GM18861 (cell line): ENCODE data around the gene DQX1.
"Not testable (repeated sequence)": the region's sequence is repeated elsewhere in the genome, so short reads cannot be mapped to it uniquely, and the experiment has no call there.

Source experiments
- ATAC-seq: cut with Tn5 transposase; IDR thresholded peaks from one replicate; pipeline ENCODE4 v1.9.1; 2021; ENCODE audit not compliant: unreplicated experiment

DQX1 gene

DNA sequence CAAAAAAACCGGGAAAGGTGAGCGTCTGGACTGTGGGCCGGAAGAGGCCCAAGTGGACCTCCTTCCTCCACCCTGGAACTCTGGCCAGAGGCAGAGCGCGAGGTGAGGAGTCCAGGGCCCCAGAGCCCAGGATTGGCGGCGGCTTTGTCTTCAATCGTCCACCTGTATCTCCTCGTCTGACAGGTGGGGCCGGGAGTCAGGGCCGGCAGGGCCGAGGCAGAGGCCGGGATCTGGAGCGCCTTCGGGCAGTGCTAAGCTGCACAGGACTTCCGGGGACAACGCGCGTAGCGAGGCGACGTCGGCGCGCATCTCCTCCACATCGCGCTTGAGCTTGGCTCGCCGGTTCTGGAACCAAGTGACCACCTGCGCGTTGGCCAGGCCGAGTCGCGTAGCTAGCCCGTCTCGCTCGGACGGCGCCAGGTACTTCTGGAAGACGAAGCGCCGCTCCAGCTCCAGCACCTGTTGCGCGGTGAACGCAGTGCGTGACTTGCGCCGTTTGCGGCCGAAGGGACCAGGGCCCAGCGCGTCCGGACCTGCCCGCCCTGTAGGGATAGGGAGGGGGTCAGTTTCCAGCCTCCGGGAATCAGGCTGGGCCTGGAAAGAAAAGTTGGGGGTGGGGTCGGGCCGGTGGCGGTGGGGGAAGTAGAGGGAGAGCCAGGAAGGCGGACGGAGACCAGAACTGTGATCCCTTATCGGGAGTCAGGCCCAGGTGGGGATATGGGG, 28.1 kb downstream of the DQX1 start:
- ATAC-seq = no peak

DNA sequence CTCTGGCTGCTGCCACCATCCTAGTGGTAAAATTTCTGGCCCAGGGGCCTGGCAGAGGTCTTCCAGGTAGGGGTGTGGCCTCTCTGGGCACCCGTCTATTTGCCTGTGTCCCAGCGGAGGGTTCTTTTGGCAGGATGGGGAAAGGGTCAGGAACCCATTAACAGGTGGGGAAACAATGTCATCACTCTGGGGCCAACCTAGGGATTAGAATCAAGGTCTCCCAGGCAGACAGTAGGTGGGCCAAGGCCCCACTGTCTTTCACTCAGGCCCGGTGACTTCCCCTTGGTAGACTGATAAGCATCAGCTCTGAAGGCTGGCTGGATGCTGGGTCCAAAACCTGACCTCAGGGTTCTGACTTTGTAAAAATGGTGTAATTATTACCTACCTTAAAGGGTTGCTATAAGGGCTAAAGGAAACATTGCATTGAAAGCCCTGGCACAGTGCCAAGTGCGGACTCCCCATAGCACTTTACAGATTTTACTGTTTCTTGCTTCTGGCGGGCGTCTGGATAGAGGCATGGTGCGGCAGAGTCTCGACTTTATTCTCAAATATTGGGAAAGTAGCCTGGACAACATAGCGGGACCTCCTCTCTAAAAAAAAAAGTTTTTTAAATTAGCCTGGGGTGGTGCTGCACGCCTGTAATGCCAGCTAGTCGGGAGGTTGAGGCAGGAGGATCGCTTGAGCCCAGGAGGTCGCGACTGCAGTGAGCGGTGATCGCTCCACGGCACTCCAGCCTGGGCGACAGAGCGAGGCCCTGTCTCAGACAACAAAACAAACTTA, 28.8 kb downstream of the DQX1 start:
- ATAC-seq = no peak

DNA sequence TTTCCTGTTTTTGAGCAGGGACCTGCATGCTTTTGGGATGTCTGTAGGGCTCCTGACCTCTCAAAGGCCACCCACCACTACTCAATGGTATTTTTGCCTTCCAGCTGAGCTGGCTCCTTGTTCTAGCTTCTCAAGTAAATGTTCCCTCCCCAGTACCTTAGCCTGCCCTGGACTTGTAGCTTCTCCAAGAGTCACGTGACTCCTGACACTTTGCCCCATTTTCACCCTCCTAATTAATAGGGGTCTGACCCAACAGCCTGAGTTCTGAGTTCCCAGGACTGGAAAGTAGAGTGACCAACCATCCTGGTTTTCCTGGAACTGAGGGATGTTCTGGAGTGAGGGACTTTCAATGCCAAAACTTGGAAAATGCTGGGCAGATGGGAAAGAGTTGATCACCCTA, 30.6 kb downstream of the DQX1 start:
- ATAC-seq = no peak

DNA sequence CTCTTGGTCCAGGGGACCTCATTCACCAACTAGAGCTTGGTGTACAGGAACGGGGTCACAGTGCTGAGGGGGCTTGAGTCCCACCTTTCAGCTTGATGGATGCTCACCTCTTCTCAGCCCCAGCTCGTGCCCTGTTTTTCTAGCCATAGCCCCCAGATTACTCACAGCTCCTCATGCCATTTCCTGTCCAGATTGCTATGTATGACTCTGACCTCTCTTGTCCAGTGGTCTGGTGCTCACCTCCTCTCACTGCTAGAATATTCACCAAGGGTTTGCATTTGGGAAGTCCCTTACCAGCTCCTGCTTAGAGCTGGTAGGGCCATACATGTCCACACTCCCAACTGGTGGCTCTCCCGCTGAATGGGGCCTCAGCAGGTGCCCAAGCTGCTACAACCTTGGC, 32.5 kb downstream of the DQX1 start:
- no peak for ATAC-seq

DNA sequence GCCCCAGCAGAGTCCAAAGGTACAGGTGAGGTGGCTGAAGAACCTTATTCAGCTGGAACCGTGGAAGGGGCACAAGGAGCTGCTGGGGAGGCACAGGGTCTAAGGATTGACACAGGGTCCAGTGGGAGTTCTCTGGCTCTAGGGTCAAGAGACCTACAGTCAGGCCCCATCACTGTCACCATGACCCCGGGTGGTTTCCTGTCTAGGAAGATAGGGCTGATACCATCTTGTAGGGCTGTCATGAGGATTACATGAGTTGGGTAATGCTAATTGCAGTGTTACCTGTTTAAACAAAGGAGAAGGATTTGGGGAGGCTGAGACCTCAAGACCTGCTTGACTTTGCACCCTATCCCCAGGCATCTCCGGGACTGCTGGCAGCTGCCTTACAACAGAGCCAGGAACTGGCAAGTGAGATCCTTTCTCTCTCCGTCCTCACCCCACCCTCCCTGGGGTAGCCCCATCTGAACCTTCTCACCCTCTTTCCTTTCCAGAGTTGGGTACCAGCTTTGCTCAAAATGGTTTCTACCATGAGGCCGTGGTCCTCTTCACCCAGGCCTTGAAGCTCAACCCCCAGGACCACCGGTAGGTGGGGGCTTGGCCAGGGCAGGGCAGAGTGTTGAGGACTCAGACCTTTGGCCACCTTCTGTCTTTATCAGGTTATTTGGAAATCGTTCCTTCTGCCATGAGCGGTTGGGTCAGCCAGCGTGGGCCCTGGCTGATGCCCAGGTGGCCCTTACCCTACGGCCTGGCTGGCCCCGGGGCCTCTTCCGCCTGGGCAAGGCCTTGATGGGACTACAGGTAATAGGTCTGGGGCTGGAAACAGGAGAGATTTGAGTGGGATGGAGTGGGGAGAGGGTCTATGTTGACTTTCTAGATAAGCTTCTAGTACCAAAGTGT, 34.1 kb downstream of the DQX1 start:
- no peak for ATAC-seq

DNA sequence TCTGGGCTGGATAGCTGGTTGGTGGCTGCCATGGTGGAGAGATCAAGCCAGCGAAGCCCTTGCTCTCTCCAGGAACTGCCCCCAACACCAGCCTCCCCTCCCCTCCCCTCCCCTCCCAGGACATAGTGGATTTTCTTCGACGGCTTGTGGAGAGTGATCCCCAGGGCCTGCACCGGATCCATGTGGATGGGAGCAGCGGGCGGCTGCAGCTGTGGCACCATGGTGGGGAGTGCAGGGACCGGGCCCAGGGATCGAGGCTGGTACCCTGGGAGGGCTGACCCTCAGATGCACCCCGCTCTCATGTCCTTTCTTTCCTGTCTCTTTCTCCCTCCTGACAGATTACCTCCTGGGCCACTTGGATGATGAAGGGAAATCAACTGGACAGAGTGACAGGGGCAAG, 36.1 kb downstream of the DQX1 start:
- no peak for ATAC-seq

DNA sequence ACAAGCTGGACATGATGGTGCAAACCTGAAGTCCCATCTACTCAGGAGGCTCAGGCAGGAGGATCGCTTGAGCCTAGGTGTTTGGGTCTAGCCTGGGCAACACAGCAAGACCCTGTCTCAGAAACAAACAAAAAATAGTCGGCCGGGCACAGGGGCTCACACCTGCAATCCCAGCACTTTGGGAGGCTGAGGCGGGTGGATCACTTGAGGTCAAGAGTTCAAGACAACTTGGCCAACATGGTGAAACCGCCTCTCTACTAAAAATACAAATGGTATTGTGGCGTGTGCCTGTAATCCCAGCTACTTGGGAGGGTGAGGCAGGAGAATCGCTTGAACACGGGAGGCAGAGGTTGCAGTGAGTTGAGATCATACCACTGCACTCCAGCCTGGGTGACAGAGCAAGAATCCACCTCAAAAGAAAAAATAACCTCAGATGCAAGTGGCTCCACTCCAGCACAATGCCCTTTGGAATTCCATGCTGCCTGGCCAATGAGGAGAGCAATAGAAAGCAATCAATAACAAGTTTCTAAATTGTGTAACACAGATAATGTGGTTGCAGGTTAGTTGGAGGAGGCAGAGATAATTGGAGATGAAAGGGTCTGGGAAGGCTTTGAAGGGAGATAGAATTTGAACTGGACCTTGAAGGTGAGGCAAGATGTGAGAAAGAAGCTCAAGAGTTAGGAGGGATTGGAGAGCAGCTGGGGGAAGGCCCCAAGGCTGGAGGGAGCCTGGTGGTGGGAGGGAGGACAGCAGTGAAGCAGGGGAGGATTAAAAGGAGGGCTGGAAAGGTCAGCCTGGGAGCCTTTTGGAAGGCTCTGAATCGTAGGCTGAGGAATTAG, 37.2 kb downstream of the DQX1 start:
- ATAC-seq = no peak

DNA sequence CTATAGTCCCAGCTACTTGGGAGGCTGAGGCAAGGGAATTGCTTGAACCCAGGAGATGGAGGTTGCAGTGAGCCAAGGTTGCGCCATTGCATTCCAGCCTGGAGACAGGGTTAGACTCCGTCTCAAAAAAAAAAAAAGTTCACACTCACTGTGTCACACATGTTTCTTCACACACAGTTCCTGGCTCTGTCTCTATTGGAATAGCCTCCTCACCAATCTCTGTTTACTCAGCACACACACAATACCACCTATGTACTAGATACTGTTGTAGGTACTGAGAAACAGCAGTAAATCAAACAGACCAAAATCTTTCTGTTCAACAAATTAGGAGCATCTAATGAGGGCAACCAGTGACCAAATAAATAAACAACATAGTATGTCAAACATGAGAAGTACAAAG, 39.9 kb downstream of the DQX1 start:
- ATAC-seq = no peak

DNA sequence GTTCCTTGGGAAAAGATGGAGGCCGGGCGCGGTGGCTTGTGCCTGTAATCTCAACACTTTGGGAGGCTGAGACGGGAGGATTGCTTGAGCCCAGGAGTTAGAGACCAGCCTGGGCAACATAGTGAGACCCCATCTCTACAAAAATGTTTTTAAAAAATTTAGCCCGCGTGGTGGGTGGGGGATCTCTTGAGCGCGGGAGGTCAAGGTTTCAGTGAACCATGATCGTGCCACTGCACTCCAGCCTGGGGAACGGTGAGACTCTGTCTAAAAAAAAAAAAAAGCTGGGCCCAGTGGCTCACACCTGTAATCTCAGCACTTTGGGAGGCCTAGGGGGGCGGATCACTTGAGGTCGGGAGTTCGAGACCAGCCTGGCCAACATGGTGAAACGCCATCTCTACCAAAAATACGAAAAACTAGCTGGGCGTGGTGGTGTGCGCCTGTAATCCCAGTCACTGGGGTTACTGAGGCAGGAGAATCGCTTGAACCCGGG, 42.3 kb downstream of the DQX1 start:
- not testable (repeated sequence) for ATAC-seq

DNA sequence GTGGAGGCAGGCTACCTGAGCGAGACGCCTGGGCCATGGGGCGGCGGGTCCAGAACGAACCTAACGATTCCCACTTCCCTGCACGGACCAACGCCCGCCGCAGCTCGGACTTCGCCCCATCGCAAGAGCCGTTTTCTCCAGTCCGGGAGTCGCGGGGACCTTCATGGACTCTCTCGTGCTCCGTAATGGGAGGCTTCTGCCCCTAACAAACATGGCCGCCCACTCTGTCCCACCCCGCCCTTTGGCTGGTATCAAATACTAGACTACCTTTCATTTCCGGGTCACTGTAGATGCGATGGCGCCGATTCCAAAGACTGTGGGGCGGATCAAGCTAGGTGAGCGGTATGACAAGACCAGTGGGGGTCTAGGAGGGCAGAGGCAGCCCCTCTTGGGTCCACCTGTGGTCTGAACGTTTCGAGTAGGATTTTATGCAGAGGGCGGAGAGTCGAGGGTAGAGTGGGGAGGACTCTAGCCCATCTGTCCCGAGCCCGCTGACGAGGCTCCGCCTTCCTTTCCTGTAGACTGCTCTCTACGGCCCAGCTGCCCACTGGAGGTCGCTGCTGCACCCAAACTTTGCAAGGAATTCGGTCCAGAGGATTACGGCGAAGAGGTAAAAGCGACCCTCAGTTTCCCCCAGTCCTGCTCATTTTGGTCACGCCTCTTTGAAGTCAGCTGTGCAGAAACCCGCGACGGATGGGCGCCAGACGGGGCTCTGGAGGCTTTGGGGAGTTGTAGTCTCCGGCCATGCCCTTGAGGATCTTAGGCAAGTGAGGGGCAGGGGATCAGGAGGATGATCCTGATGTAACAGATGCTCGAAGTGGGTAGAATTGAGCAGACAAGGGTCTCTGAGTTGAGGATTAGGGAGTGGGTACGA, 43.0 kb downstream of the DQX1 start, which contains the start of the genes CCDC142 and TTC31:
TSS of gene CCDC142 (minus strand) at position 198 of the 874 bp plus-strand sequence. CDS start at position 37, 161 bp downstream.
TSS of gene TTC31 (plus strand) at position 281 of the 874 bp plus-strand sequence. CDS start at position 296, 15 bp downstream.
- ATAC-seq = peak; percentile 73

DNA sequence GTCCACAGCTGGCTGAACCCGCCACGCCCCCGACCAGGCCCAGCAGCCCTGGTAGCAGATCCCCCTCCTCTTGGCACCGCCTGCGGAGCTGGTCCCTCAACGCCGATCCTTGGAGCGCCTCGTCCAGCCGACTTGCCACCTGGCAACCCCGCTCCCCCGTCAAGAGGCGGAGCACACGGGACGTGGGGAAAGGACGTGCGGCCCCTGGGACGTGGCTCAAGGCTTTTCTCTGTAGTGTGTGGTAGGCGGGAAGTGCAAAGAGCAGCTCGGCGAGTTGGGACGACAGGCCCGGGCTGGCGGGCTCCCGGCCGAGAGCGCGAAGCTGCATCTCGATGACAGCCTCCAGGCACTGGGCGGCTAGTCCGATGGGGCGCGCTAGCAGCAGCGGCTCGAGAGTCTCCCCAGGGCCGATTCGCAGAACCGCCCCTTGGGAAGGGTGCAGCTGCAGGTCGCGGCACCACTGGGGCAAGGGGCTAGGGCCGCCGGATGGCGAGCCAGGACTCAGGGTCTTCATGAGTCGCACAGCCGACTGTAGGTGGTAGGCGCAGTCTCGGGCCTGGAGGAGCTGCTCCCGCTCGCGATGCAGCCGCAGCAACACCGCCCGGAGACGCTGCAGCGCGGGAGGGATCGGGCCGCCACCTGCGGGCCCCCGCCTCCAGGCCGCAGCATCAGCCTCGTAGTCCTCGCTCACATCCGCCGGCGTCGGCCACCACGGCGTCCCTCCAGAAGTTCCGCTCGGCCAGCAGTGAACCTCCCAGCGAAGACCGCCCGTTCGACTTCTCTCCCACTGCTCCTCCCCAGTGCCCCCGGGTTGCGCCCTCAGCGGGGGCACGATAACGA, 43.9 kb downstream of the DQX1 start:
- peak; percentile 24 for ATAC-seq

DNA sequence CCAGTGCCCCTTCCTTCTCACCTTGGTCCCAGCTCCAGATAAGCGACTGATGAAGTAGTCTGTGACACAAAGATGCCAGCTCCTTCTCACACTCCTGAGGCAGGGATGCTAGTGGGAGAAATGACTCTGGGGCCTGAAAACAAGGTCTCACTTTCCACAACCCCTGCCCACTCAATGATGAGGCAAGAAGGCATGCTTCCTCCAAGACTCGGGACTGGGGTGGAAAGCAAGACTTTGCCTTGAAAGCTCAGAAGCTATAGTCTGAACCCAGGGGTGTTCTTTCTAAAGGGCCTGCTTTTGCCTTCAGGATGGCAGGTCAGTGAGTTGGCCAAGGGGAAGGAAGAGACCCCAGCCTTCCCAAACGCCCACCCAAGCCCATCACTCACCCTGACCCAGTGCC, 44.6 kb downstream of the DQX1 start:
- ATAC-seq = no peak

DNA sequence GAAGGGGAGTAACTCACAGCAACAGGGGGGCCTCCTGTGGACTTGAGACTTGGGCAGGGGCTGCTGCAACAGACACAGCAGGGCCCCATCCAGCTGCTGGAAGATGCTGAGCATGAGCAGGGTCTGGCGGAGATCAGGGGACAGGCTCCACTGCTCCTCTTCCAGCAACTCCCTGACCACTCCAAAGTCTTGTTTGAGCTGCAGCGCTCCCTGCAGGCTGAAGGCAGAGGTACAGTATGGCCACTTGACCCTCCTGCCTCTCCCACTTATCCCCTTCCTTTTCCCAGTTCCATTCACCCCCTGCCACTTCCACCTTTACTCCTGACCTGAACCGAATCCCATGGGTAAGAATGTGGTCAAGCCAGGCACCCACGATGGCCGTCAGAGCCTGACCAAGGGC, 51.1 kb downstream of the DQX1 start:
- ATAC-seq = no peak

DNA sequence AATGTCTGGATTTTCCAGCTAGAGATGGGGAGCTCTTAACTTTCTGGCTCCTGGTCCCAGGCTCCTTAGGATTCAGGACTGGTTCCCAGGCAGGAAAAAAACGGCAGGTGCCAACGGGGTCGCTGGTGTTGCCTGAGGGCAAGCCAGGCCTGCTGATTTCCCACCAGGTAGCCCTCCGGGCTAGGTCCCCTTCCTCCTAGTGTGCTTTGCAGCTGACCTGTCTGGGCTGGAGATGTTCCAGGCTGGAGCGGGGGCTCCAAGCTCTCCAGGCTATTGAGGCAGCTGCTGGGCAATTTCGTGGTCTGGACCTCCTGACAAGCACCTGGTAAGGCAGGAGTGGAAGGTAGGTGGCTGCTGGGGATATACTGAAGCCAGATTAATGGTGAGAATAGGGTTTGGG, 51.5 kb downstream of the DQX1 start:
- no peak for ATAC-seq

DNA sequence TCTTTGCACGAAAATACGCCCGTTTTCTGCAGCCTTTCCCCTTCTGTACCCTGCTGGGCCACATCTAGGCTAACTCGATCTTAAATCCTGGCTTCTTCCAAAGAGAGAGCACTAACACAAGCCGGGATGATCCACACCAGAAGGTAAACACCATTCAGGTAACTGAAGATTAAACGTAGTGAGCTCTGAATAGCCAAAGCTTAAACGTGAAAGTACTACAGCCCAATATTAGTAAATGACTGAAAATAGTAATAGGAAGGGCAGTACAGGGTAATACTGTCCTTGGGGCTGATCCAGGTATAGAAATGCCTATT, 53.1 kb downstream of the DQX1 start:
- no peak for ATAC-seq

DNA sequence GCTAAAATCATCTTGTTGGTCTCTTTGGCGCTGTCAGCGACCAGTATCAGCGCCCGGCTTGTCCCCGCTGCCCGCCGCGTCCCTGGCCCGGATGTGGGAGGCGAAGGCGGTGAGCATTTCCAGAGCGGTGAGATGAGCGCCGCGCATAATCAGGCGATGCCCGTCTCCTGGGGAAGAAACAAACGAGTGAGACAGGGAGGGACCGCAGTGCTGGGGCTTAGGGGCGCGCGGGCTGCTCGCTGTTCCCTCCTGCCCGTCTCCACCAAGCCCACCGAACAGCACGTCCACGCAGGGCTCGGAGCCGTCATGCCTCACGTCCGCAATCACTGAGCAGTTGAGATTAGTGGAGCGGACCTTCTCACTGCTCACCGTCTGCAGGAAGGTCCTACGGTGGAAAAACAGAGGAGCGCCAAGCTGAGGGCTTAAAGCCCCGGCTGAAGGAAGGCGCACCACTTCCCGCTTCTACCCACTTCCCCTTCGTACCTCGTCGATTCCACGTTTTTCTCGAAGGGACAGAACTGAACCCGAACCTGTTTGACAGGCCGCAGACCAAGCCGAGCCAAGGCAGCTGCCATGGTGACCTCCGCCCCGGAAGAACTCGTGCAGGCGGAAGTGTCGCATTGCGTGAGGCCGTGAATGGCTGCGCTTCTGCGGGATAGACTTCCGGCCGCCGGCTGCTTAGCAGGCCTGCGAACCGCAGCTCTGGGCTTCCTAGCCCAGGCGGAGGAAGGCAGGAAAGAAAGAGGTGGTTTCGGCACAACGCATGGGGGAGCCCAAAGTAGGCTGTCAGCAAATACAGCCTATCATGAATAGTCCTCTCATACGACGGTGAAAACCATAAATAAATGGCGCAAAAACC, 53.7 kb downstream of the DQX1 start, which contains the start of gene MRPL53:
TSS of gene MRPL53 (minus strand) at position 595 of the 859 bp plus-strand sequence. CDS start at position 575, 20 bp downstream.
- peak; percentile 74 for ATAC-seq

DNA sequence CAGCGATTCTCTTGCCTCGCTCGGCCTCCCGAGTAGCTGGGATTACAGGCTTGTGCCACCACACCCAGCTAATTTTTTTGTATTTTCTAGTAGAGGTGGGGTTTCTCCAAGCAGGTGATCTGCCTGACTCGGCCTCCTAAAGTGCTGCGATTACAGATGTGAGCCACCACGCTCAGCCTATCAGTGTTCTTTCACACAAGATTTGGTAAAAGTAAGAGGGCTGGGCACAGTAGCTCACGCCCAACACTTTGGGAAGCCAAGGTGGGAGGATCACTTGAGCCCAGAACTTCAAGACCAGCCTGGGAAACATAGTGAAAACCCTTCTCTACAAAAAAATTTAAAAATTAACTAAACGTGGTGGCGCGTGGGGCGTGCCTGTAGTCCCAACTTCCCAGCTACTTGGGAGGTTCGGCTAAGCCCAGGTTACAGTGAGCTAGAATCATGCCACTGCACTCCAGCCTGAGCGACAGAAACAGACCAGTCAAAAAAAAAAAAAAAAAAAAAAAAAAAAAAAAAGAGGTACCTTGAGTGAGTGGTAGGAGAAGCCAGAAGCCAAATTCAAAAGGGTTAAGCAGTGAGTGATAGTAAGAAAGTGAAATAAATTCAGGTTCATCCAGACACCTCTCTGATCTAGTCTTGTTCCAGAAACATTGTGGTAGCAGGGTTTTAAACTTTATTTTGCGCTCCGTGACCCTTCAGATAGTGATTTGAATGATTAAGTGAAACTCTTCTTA, 54.5 kb downstream of the DQX1 start:
- no peak for ATAC-seq
